SU-DHL-6 (cell line): ENCODE data around the gene VSTM2L.

ENCODE experiments used
- CTCF ChIP-seq: fragments of 200-600 bp; sonication (generic); IDR thresholded peaks from one replicate; pipeline ENCODE4 v1.5.1; 2017; ENCODE audit warnings: antibody characterized with exemption, mild to moderate bottlenecking, low read length, moderate library complexity; ENCODE audit not compliant: insufficient read depth, poor library complexity, severe bottlenecking
- EZH2phosphoT487 ChIP-seq: fragments of 200-600 bp; sonication (generic), shearing (Covaris generic); conservative IDR thresholded peaks from 2 replicates; pipeline ENCODE4 v1.6.1; 2018; ENCODE audit warnings: mild to moderate bottlenecking, antibody characterized with exemption, low read length, moderate library complexity, mixed read lengths

GRCh38 chr20:37970856-37971245 lies 67.9 kb downstream of the VSTM2L start:
- TF ChIP-seq CTCF (no peak), EZH2phosphoT487 (no peak)
